Measurements from ENCODE around the gene PTGIS. TPM values are rescaled to one million over a fixed set of nuclear protein-coding genes. Genes with fewer than 3 reads are reported as not detected.

The PTGIS gene
- total RNA-seq, 2 donors from 2014 or later, result 0.08 TPM; not detected in 1

GRCh38 chr20:49590163-49591017 is 22.5 kb upstream of the PTGIS start:
- Mint-ChIP-seq H3K4me1 (ENCODE audit: low read depth in 2 of 2) (peaks cover 55 to 63% of the 10 kb centered on the region in 2 donors), H3K27ac (peak overlapping the region; percentile 99 to 100)

GRCh38 chr20:49589747-49590146 is 21.8 kb upstream of the PTGIS start:
- no peaks in the 10 kb centered on the region for H3K9me3 Mint-ChIP-seq
- DNase-seq (ENCODE audit: low spot score), result no peak
- H3K4me1 Mint-ChIP-seq (ENCODE audit: low read depth in 2 of 2), result peaks cover 55 to 63% of the 10 kb centered on the region in 2 donors
- H3K36me3 Mint-ChIP-seq, result peaks cover 18% of the 10 kb centered on the region
- peak overlapping the region; percentile 77 for H3K4me3 Mint-ChIP-seq
- peaks cover 0 to 16% of the 10 kb centered on the region in 2 donors for H3K27me3 Mint-ChIP-seq
- no peak for ATAC-seq
- H3K27ac Mint-ChIP-seq, result peak overlapping the region; percentile 99 to 100

More at GRCh38 chr20:49590163-49591017, 22.5 kb upstream of the PTGIS start:
- H3K9me3 Mint-ChIP-seq, result no peaks in the 10 kb centered on the region
- no peak for ATAC-seq
- peaks cover 0 to 15% of the 10 kb centered on the region in 2 donors for H3K27me3 Mint-ChIP-seq
- H3K4me3 Mint-ChIP-seq, result peak overlapping the region; percentile 77
- peaks cover 18% of the 10 kb centered on the region for H3K36me3 Mint-ChIP-seq
- peak; percentile 39 for DNase-seq (ENCODE audit: low spot score)

DNA sequence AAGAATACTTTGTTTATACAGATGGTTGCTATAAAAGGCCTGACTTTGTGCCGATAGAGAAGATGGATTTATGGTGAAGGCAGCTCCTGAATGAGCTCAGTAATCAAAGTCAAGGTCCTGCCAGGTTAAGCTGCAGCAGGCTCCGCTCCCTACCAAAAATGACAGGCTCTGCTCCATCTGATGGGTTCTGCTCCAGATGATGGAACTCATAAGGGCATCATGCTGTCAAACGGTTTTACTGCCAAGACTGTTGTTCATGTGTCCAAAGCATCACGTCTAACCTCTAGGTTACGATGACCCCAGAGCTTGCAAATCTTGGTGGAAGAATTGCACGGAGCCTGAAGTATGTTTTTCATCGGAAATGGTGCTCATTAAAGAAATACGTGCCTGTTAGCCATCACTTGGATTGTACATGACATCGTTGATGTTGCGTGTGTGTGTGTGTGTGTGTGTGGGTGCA is 19.2 kb upstream of the PTGIS start:
- H3K4me1 Mint-ChIP-seq (ENCODE audit: low read depth in 2 of 2), result peaks cover 43 to 52% of the 10 kb centered on the region in 2 donors
- peaks cover 24% of the 10 kb centered on the region for H3K36me3 Mint-ChIP-seq
- H3K9me3 Mint-ChIP-seq, result peaks cover 3% of the 10 kb centered on the region
- H3K4me3 Mint-ChIP-seq, result no peak overlapping the region
- no peak for ATAC-seq
- no peak for DNase-seq (ENCODE audit: low spot score)
- peaks cover 0 to 13% of the 10 kb centered on the region in 2 donors for H3K27me3 Mint-ChIP-seq
- H3K27ac Mint-ChIP-seq, result peak overlapping the region in 1 of 2 donors; percentile 25

DNA sequence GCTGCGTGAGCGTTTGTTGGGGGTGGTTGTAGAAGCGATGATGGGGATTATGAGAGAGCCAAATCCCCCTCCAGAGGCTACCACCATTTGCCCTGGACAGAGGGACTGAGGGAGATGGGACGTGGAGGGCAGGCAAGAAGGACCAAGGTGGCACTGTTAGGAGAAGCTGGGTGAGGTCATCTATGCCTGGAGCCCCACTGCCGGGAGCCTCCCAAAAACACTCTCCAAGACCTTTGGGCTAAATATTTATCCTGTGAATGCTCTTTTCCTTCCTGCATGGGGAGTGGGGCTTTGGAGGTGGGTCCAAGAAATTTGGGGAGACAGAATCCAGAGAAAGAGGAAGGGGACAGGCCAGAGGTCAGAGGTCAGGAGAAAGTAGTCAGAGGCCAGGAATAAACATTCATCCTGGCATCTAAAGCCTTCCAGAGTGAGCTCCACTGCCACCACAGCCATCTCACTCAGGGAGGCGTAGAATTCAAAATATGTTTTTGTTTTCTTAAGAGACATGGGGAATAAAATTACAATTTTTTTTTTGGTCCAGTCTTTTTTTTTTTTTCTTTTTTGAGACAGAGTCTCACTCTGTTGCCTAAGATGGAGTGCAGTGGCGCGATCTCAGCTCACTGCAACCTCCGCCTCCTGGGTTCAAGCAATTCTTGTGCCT is 17.8 kb upstream of the PTGIS start:
- H3K27me3 Mint-ChIP-seq, result peaks cover 0 to 11% of the 10 kb centered on the region in 2 donors
- peaks cover 35 to 38% of the 10 kb centered on the region in 2 donors for H3K4me1 Mint-ChIP-seq (ENCODE audit: low read depth in 2 of 2)
- peaks cover 18% of the 10 kb centered on the region for H3K36me3 Mint-ChIP-seq
- peak overlapping the region; percentile 75 to 88 for H3K27ac Mint-ChIP-seq
- H3K9me3 Mint-ChIP-seq, result peaks cover 3% of the 10 kb centered on the region
- peak overlapping the region; percentile 64 for H3K4me3 Mint-ChIP-seq
- DNase-seq (ENCODE audit: low spot score) (peak; percentile 34), ATAC-seq (no peak)

- H3K36me3 Mint-ChIP-seq, result peaks cover 10% of the 10 kb centered on the region
- H3K27me3 Mint-ChIP-seq, result peaks cover 0 to 9% of the 10 kb centered on the region in 2 donors
- H3K9me3 Mint-ChIP-seq, result peaks cover 3% of the 10 kb centered on the region
- peak overlapping the region; percentile 75 to 88 for H3K27ac Mint-ChIP-seq
- DNase-seq (ENCODE audit: low spot score) (peak; percentile 44), ATAC-seq (peak; percentile 75 to 82)
- H3K4me1 Mint-ChIP-seq (ENCODE audit: low read depth in 2 of 2), result peaks cover 26 to 28% of the 10 kb centered on the region in 2 donors
- H3K4me3 Mint-ChIP-seq, result peak overlapping the region; percentile 64
Observed at GRCh38 chr20:49584418-49585382, 16.8 kb upstream of the PTGIS start.

DNA sequence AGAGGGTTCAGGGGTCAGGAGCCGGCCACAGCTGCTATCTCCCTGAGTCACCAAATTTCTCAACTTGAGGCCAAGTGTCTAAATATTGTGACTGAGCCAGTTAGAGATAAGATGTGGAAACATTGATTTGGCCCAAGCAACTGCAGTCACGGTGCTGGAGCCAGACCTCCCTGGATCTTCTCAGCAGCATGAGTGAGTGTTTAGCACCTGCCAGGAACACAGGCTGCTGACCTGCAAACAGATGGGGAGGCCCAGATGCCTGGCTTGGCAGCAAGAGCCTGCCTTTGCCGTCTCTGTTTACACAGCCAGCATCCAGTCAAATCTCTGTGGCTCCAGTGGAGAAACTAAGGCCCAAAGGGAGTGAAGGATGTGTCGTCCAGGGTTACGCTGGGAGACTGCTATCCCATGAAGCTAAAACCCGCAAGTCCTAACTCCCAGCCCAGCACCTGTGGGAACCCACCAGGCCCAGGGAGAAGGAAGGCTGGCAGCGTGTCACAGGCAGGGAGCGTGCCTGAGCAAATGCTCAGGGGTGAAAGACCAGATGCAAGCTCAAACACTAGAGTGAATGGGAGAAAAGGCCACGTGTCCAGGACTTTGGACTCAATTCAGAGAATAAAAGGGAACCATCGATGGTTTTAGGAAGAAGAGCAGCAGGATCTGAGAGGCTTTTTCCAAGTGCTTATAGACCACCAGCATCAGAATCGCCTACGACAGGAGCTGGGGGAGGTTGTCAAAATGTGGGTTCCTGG is 15.9 kb upstream of the PTGIS start:
- DNase-seq (ENCODE audit: low spot score), result peak; percentile 60
- peaks cover 23 to 27% of the 10 kb centered on the region in 2 donors for H3K4me1 Mint-ChIP-seq (ENCODE audit: low read depth in 2 of 2)
- H3K27me3 Mint-ChIP-seq, result peaks cover 0 to 9% of the 10 kb centered on the region in 2 donors
- H3K36me3 Mint-ChIP-seq, result peaks cover 10% of the 10 kb centered on the region
- H3K4me3 Mint-ChIP-seq, result peak overlapping the region; percentile 63
- H3K27ac Mint-ChIP-seq, result peak overlapping the region; percentile 75 to 88
- H3K9me3 Mint-ChIP-seq, result peaks cover 3% of the 10 kb centered on the region
- ATAC-seq, result peak; percentile 59 to 69

- Mint-ChIP-seq H3K27me3 (peaks cover 0 to 6% of the 10 kb centered on the region in 2 donors), H3K4me3 (peak overlapping the region; percentile 63), H3K9me3 (peaks cover 3% of the 10 kb centered on the region), H3K27ac (peak overlapping the region; percentile 75 to 88), H3K4me1 (ENCODE audit: low read depth in 2 of 2) (peaks cover 23 to 27% of the 10 kb centered on the region in 2 donors), H3K36me3 (peaks cover 10% of the 10 kb centered on the region)
- ATAC-seq, result no peak
- peak; percentile 1 for DNase-seq (ENCODE audit: low spot score)
Observed at GRCh38 chr20:49583343-49583668, 15.4 kb upstream of the PTGIS start.

DNA sequence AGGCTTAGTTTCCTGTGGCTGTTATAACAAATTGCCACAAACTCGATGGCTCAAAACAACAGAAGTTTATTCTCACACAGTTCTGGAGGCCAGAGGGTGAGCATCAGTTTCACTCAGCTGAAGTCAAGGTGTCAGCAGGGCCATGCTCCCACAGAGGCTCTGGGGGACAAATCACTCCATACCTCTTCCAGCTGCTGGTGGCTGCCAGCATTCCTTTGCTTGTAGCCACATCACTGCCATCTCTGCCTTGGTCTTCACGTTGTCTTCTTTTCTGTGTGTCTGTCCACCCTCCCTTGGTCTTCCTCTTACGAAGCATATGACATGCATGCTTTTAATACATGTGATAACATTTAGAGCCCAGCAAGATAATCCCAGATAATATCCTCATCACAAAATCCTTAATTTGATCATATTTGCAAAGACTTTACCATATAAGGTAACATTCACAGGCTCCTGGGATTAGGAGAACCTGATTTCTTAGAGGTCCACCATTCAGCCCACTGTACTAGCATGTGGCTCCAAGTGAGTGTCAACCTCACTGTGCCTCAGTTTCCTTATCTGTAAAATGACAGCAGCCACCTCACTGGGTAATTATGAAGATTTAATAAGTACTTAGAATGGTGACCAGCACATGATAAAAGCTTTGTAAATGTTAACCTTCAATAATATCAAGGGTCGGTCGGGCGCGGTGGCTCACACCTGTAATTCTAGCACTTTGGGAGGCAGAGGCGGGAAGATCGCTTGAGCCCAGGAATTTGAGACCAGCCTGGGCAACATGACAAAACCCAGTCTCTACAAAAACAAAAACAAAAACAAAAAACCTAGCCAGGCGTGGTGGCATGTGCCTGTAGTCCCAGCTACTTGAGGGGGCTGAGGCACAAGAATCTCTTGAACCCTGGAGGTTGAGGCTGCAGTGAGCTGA is 14.7 kb upstream of the PTGIS start:
- Mint-ChIP-seq H3K36me3 (peaks cover 10% of the 10 kb centered on the region), H3K4me1 (ENCODE audit: low read depth in 2 of 2) (peaks cover 28 to 32% of the 10 kb centered on the region in 2 donors), H3K4me3 (no peak overlapping the region), H3K9me3 (peaks cover 3% of the 10 kb centered on the region), H3K27me3 (peaks cover 0 to 6% of the 10 kb centered on the region in 2 donors), H3K27ac (no peak overlapping the region)
- ATAC-seq (no peak), DNase-seq (ENCODE audit: low spot score) (peak; percentile 10)

GRCh38 chr20:49581482-49581881 is 13.5 kb upstream of the PTGIS start:
- Mint-ChIP-seq H3K27ac (peak overlapping the region in 1 of 2 donors; percentile 33), H3K36me3 (peaks cover 12% of the 10 kb centered on the region), H3K4me1 (ENCODE audit: low read depth in 2 of 2) (peaks cover 32 to 44% of the 10 kb centered on the region in 2 donors), H3K27me3 (peaks cover 0 to 6% of the 10 kb centered on the region in 2 donors), H3K9me3 (peaks cover 3% of the 10 kb centered on the region), H3K4me3 (no peak overlapping the region)
- ATAC-seq (no peak), DNase-seq (ENCODE audit: low spot score) (peak; percentile 20)

- Mint-ChIP-seq H3K27me3 (peaks cover 0 to 6% of the 10 kb centered on the region in 2 donors), H3K36me3 (peaks cover 18% of the 10 kb centered on the region), H3K27ac (peak overlapping the region in 1 of 2 donors; percentile 33), H3K9me3 (peaks cover 3% of the 10 kb centered on the region), H3K4me1 (ENCODE audit: low read depth in 2 of 2) (peaks cover 32 to 48% of the 10 kb centered on the region in 2 donors), H3K4me3 (no peak overlapping the region)
- no peak for ATAC-seq
- DNase-seq (ENCODE audit: low spot score), result no peak
Observed at GRCh38 chr20:49580813-49581174, 12.9 kb upstream of the PTGIS start.

DNA sequence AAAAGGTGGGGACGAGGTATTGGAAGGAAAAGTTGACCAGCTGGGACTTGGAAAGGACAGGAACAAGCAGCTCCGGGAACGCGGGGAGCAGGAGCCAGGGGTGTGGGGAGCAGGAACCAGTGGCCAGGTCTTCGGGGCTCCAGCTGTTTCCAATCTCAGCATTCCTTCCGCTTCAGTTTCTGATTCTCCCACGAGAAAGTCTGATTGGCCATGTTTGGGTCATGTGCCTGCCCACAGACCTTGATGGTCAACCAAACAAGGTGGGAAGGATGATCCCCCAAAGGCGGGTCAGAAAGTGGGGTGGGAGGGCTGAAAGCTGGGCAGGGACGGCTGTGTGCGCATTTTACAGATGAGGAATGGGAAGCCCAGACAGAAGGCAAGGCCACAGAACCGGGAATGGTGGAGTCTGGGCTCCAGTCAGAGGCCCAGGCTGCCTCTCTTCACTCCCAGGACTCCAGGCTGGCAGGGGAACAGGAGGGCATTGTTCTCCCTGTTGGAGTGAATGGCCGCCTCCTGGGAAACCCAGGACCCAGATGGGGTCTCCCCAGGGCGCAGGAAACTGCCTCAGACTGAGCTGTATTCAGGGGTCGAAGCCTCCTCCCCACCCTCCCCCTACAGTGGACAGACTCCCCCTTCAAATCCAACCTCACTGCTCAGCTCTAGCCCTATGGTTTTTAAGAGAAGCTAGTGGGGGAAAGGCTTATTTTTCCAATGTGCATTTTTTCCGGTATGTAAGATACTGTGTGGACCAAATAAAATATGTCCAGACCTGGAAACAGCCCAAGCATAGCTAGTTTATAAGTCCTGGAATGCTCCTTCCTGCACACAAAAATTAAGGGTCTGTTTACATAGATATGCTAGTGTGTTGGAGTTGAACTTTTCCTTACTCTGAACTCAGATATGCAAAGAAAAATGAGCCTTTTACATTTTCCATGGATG is 12.2 kb upstream of the PTGIS start:
- H3K4me1 Mint-ChIP-seq (ENCODE audit: low read depth in 2 of 2), result peaks cover 26 to 42% of the 10 kb centered on the region in 2 donors
- peaks cover 18% of the 10 kb centered on the region for H3K36me3 Mint-ChIP-seq
- DNase-seq (ENCODE audit: low spot score) (peak; percentile 39), ATAC-seq (no peak)
- H3K27ac Mint-ChIP-seq, result peak overlapping the region in 1 of 2 donors; percentile 51
- H3K27me3 Mint-ChIP-seq, result peaks cover 0 to 2% of the 10 kb centered on the region in 2 donors
- no peak overlapping the region for H3K4me3 Mint-ChIP-seq
- H3K9me3 Mint-ChIP-seq, result peaks cover 3% of the 10 kb centered on the region
